ENCODE data around the gene C4BPA. TPM values are rescaled to one million over a fixed set of nuclear protein-coding genes. Genes with fewer than 3 reads are reported as not detected.

Gene C4BPA
- total and polyA plus RNA-seq, 4 donors: 0.33 to 0.50 TPM; not detected in 2

DNA sequence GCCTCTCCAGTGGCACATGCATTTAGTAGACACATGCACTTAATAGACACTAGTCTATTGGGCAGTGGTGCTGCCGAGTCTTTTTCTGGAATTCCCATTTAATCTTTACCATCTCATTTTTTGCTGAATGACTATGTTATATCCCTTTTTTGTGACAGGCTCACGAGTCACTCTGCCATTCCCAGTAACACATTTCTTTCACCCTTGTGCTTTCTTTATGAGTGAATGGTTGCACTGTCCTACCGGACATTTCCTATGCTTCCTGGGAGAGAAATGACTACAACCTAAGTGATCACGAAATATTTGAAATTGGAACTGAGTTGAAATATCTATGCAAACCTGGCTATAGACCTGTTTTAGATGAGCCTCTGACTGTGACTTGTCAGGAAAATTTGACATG is 70.9 kb downstream of the C4BPA start:
- no peaks in the 10 kb centered on the region for H3K27me3 ChIP-seq (ENCODE audit: control insufficient read depth in 1 of 2, insufficient read depth in 2 of 2, low read length in 1 of 2)
- H3K27ac ChIP-seq (ENCODE audit: low read depth in 1 of 2, low read length in 2 of 2): no peak overlapping the region
- DNase-seq (no peak), ATAC-seq (ENCODE audit: low FRiP score) (no peak)
- H3K4me3 ChIP-seq (ENCODE audit: low read length in 2 of 2): no peak overlapping the region
- H3K9me3 ChIP-seq (ENCODE audit: control insufficient read depth, low read length): no peaks in the 10 kb centered on the region
- H3K36me3 ChIP-seq (ENCODE audit: control insufficient read depth in 1 of 2, insufficient read depth in 2 of 2, low read length in 1 of 2): no peaks in the 10 kb centered on the region
- 86 to 93% methylated on average over 4 of the region's 4 CpGs for WGBS, 2 donors
- no peaks in the 10 kb centered on the region for H3K4me1 ChIP-seq (ENCODE audit: control insufficient read depth in 1 of 2, insufficient read depth in 2 of 2, low read length in 2 of 2)
- intact Hi-C loops (cut with DNase I): no loop called here

GRCh38 chr1:207179036-207179435 is 75.0 kb downstream of the C4BPA start:
- intact Hi-C loops (cut with DNase I): no loop called here
- Histone ChIP-seq H3K27ac (ENCODE audit: low read depth in 1 of 2, low read length in 2 of 2) (no peak overlapping the region), H3K4me1 (ENCODE audit: control insufficient read depth in 1 of 2, insufficient read depth in 2 of 2, low read length in 2 of 2) (no peaks in the 10 kb centered on the region), H3K27me3 (ENCODE audit: control insufficient read depth in 1 of 2, insufficient read depth in 2 of 2, low read length in 1 of 2) (no peaks in the 10 kb centered on the region), H3K4me3 (ENCODE audit: low read length in 2 of 2) (no peak overlapping the region), H3K9me3 (ENCODE audit: control insufficient read depth, low read length) (no peaks in the 10 kb centered on the region), H3K36me3 (ENCODE audit: control insufficient read depth in 1 of 2, insufficient read depth in 2 of 2, low read length in 1 of 2) (no peaks in the 10 kb centered on the region)
- ATAC-seq (ENCODE audit: low FRiP score) (no peak), DNase-seq (no peak)
- WGBS, 2 donors: 78 to 82% methylated on average over 2 of the region's 2 CpGs

GRCh38 chr1:207181847-207182246 is 77.8 kb downstream of the C4BPA start:
- Histone ChIP-seq H3K4me1 (ENCODE audit: control insufficient read depth in 1 of 2, insufficient read depth in 2 of 2, low read length in 2 of 2) (no peaks in the 10 kb centered on the region), H3K27ac (ENCODE audit: low read depth in 1 of 2, low read length in 2 of 2) (no peak overlapping the region), H3K36me3 (ENCODE audit: control insufficient read depth in 1 of 2, insufficient read depth in 2 of 2, low read length in 1 of 2) (no peaks in the 10 kb centered on the region), H3K27me3 (ENCODE audit: control insufficient read depth in 1 of 2, insufficient read depth in 2 of 2, low read length in 1 of 2) (no peaks in the 10 kb centered on the region), H3K4me3 (ENCODE audit: low read length in 2 of 2) (no peak overlapping the region), H3K9me3 (ENCODE audit: control insufficient read depth, low read length) (no peaks in the 10 kb centered on the region)
- DNase-seq: no peak
- intact Hi-C loops (cut with DNase I): loop anchor here in 1 of 2 donors (5.0 kb wide), 1 partner anchor 225 kb away; no protein-coding TSS in a partner anchor
- no peak for ATAC-seq (ENCODE audit: low FRiP score)

- intact Hi-C loops (cut with DNase I): no loop called here
- WGBS, 2 donors: 81 to 94% methylated on average over 1 of the region's 1 CpG
- Histone ChIP-seq H3K4me3 (ENCODE audit: low read length in 2 of 2) (no peak overlapping the region), H3K36me3 (ENCODE audit: control insufficient read depth in 1 of 2, insufficient read depth in 2 of 2, low read length in 1 of 2) (no peaks in the 10 kb centered on the region), H3K27me3 (ENCODE audit: control insufficient read depth in 1 of 2, insufficient read depth in 2 of 2, low read length in 1 of 2) (no peaks in the 10 kb centered on the region), H3K9me3 (ENCODE audit: control insufficient read depth, low read length) (no peaks in the 10 kb centered on the region), H3K27ac (ENCODE audit: low read depth in 1 of 2, low read length in 2 of 2) (no peak overlapping the region), H3K4me1 (ENCODE audit: control insufficient read depth in 1 of 2, insufficient read depth in 2 of 2, low read length in 2 of 2) (no peaks in the 10 kb centered on the region)
- ATAC-seq (ENCODE audit: low FRiP score) (no peak), DNase-seq (no peak)
Observed at GRCh38 chr1:207186503-207186902, 82.5 kb downstream of the C4BPA start.

DNA sequence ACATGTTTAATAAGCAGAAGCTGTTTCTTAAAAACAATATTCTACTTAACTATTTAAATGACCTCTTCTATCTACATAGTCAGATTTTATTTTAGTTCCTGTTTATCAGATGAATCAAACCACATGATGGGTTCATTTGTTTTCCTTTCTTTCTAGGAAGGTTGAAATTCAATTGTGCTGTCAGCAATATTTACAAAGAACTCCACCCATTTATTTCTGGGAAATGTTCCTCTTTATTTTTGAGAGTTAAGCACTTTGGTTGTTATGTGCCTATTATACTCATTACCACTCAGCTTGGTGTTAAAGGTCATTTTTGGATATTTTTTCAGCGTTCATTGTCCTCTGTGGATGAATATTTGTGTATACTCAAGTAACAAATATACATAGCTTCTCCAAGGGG is 84.9 kb downstream of the C4BPA start:
- no peaks in the 10 kb centered on the region for H3K4me1 ChIP-seq (ENCODE audit: control insufficient read depth in 1 of 2, insufficient read depth in 2 of 2, low read length in 2 of 2)
- intact Hi-C loops (cut with DNase I): no loop called here
- DNase-seq: no peak
- H3K27me3 ChIP-seq (ENCODE audit: control insufficient read depth in 1 of 2, insufficient read depth in 2 of 2, low read length in 1 of 2): no peaks in the 10 kb centered on the region
- no peaks in the 10 kb centered on the region for H3K36me3 ChIP-seq (ENCODE audit: control insufficient read depth in 1 of 2, insufficient read depth in 2 of 2, low read length in 1 of 2)
- H3K27ac ChIP-seq (ENCODE audit: low read depth in 1 of 2, low read length in 2 of 2): no peak overlapping the region
- no peak overlapping the region for H3K4me3 ChIP-seq (ENCODE audit: low read length in 2 of 2)
- WGBS, 2 donors: 84 to 85% methylated on average over 1 of the region's 1 CpG
- no peak for ATAC-seq (ENCODE audit: low FRiP score)
- H3K9me3 ChIP-seq (ENCODE audit: control insufficient read depth, low read length): no peaks in the 10 kb centered on the region

GRCh38 chr1:207191061-207191460 is 87.0 kb downstream of the C4BPA start:
- Histone ChIP-seq H3K27me3 (ENCODE audit: control insufficient read depth in 1 of 2, insufficient read depth in 2 of 2, low read length in 1 of 2) (no peaks in the 10 kb centered on the region), H3K9me3 (ENCODE audit: control insufficient read depth, low read length) (no peaks in the 10 kb centered on the region), H3K4me3 (ENCODE audit: low read length in 2 of 2) (no peak overlapping the region), H3K27ac (ENCODE audit: low read depth in 1 of 2, low read length in 2 of 2) (no peak overlapping the region), H3K4me1 (ENCODE audit: control insufficient read depth in 1 of 2, insufficient read depth in 2 of 2, low read length in 2 of 2) (no peaks in the 10 kb centered on the region), H3K36me3 (ENCODE audit: control insufficient read depth in 1 of 2, insufficient read depth in 2 of 2, low read length in 1 of 2) (no peaks in the 10 kb centered on the region)
- no peak for DNase-seq
- intact Hi-C loops (cut with DNase I): no loop called here
- no peak for ATAC-seq (ENCODE audit: low FRiP score)

GRCh38 chr1:207191776-207192175 is 87.7 kb downstream of the C4BPA start:
- ATAC-seq (ENCODE audit: low FRiP score): no peak
- intact Hi-C loops (cut with DNase I): no loop called here
- H3K27ac ChIP-seq (ENCODE audit: low read depth in 1 of 2, low read length in 2 of 2): no peak overlapping the region
- H3K27me3 ChIP-seq (ENCODE audit: control insufficient read depth in 1 of 2, insufficient read depth in 2 of 2, low read length in 1 of 2): no peaks in the 10 kb centered on the region
- H3K36me3 ChIP-seq (ENCODE audit: control insufficient read depth in 1 of 2, insufficient read depth in 2 of 2, low read length in 1 of 2): no peaks in the 10 kb centered on the region
- 86 to 94% methylated on average over 3 of the region's 3 CpGs for WGBS, 2 donors
- DNase-seq: no peak
- H3K9me3 ChIP-seq (ENCODE audit: control insufficient read depth, low read length): no peaks in the 10 kb centered on the region
- H3K4me3 ChIP-seq (ENCODE audit: low read length in 2 of 2): no peak overlapping the region
- no peaks in the 10 kb centered on the region for H3K4me1 ChIP-seq (ENCODE audit: control insufficient read depth in 1 of 2, insufficient read depth in 2 of 2, low read length in 2 of 2)

- intact Hi-C loops (cut with DNase I): no loop called here
- DNase-seq (no peak), ATAC-seq (ENCODE audit: low FRiP score) (no peak)
- Histone ChIP-seq H3K4me1 (ENCODE audit: control insufficient read depth in 1 of 2, insufficient read depth in 2 of 2, low read length in 2 of 2) (no peaks in the 10 kb centered on the region), H3K36me3 (ENCODE audit: control insufficient read depth in 1 of 2, insufficient read depth in 2 of 2, low read length in 1 of 2) (no peaks in the 10 kb centered on the region), H3K9me3 (ENCODE audit: control insufficient read depth, low read length) (no peaks in the 10 kb centered on the region), H3K27ac (ENCODE audit: low read depth in 1 of 2, low read length in 2 of 2) (no peak overlapping the region), H3K4me3 (ENCODE audit: low read length in 2 of 2) (no peak overlapping the region), H3K27me3 (ENCODE audit: control insufficient read depth in 1 of 2, insufficient read depth in 2 of 2, low read length in 1 of 2) (no peaks in the 10 kb centered on the region)
- 85 to 86% methylated on average over 1 of the region's 1 CpG for WGBS, 2 donors
Observed at GRCh38 chr1:207194197-207194596, 90.2 kb downstream of the C4BPA start.

All from aorta (tissue), 5 donors.